ENCODE data around the gene ATN1.
A peak's percentile ranks its signal among the peaks of the same experiment; 100 is the strongest.

ATN1 gene

GRCh38 chr12:6974180-6974579 is 46.4 kb downstream of the ATN1 start:
- Histone ChIP-seq H2AFZ (ENCODE audit: low read depth, low read length) (no peak overlapping the region), H3K9me3 (ENCODE audit: insufficient read depth, low read length, severe bottlenecking) (no peaks in the 10 kb centered on the region), H3K4me1 (ENCODE audit: insufficient read depth, low read length) (peaks cover 20% of the 10 kb centered on the region), H3K36me3 (ENCODE audit: insufficient read depth, low read length) (peaks cover 62% of the 10 kb centered on the region), H3K79me2 (ENCODE audit: insufficient read depth, low read length) (peaks cover 46% of the 10 kb centered on the region), H4K20me1 (ENCODE audit: insufficient read depth, low read length) (peaks cover 5% of the 10 kb centered on the region; the same call in 1 of the 2 replicates), H3K27ac (ENCODE audit: low read length) (no peak overlapping the region), H3K4me3 (ENCODE audit: low read depth in 1 of 2, low read length in 2 of 2) (no peak overlapping the region), H3K9ac (ENCODE audit: low read depth, low read length) (no peak overlapping the region), H3K27me3 (ENCODE audit: insufficient read depth, low read length, poor library complexity) (no peaks in the 10 kb centered on the region), H3K4me2 (ENCODE audit: insufficient read depth, low read length) (no peak overlapping the region)
- DNase-seq (no peak), ATAC-seq (ENCODE audit: insufficient read depth, low read depth) (no peak)
- TF ChIP-seq, protein P1, sequence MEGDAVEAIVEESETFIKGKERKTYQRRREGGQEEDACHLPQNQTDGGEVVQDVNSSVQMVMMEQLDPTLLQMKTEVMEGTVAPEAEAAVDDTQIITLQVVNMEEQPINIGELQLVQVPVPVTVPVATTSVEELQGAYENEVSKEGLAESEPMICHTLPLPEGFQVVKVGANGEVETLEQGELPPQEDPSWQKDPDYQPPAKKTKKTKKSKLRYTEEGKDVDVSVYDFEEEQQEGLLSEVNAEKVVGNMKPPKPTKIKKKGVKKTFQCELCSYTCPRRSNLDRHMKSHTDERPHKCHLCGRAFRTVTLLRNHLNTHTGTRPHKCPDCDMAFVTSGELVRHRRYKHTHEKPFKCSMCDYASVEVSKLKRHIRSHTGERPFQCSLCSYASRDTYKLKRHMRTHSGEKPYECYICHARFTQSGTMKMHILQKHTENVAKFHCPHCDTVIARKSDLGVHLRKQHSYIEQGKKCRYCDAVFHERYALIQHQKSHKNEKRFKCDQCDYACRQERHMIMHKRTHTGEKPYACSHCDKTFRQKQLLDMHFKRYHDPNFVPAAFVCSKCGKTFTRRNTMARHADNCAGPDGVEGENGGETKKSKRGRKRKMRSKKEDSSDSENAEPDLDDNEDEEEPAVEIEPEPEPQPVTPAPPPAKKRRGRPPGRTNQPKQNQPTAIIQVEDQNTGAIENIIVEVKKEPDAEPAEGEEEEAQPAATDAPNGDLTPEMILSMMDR (IDR thresholded peaks at IDR 0.05; ENCODE audit: borderline replicate concordance, extremely low read depth, low read length, poor library complexity, severe bottlenecking): no peak
- no peak for TF ChIP-seq EZH2 (IDR thresholded peaks at IDR 0.05; ENCODE audit: borderline replicate concordance, low read depth, low read length, severe bottlenecking)

GRCh38 chr12:6975297-6976032 is 47.7 kb downstream of the ATN1 start:
- no peaks in the 10 kb centered on the region for H3K27me3 ChIP-seq (ENCODE audit: insufficient read depth, low read length, poor library complexity)
- H3K36me3 ChIP-seq (ENCODE audit: insufficient read depth, low read length): peaks cover 65% of the 10 kb centered on the region

GRCh38 chr12:6977653-6978052 is 49.9 kb downstream of the ATN1 start:
- Histone ChIP-seq H3K9me3 (ENCODE audit: insufficient read depth, low read length, severe bottlenecking) (no peaks in the 10 kb centered on the region), H3K4me2 (ENCODE audit: insufficient read depth, low read length) (no peak overlapping the region), H3K79me2 (ENCODE audit: insufficient read depth, low read length) (peaks cover 14% of the 10 kb centered on the region), H3K4me3 (ENCODE audit: low read depth in 1 of 2, low read length in 2 of 2) (no peak overlapping the region), H3K36me3 (ENCODE audit: insufficient read depth, low read length) (peaks cover 86% of the 10 kb centered on the region), H4K20me1 (ENCODE audit: insufficient read depth, low read length) (peaks cover 5% of the 10 kb centered on the region; the same call in 1 of the 2 replicates), H3K27ac (ENCODE audit: low read length) (no peak overlapping the region), H3K4me1 (ENCODE audit: insufficient read depth, low read length) (peaks cover 3% of the 10 kb centered on the region), H2AFZ (ENCODE audit: low read depth, low read length) (no peak overlapping the region), H3K9ac (ENCODE audit: low read depth, low read length) (no peak overlapping the region), H3K27me3 (ENCODE audit: insufficient read depth, low read length, poor library complexity) (no peaks in the 10 kb centered on the region)
- DNase-seq: no peak
- ATAC-seq (ENCODE audit: insufficient read depth, low read depth): peak; percentile 18; the same call in 2 of the 3 replicates
- TF ChIP-seq EZH2 (IDR thresholded peaks at IDR 0.05; ENCODE audit: borderline replicate concordance, low read depth, low read length, severe bottlenecking): no peak
- TF ChIP-seq, protein P1 (IDR thresholded peaks at IDR 0.05; ENCODE audit: borderline replicate concordance, extremely low read depth, low read length, poor library complexity, severe bottlenecking): no peak

More at GRCh38 chr12:6975297-6976032, 47.7 kb downstream of the ATN1 start:
- DNase-seq (no peak), ATAC-seq (ENCODE audit: insufficient read depth, low read depth) (no peak)
- H3K27ac ChIP-seq (ENCODE audit: low read length): no peak overlapping the region
- no peak overlapping the region for H3K4me2 ChIP-seq (ENCODE audit: insufficient read depth, low read length)
- no peak for TF ChIP-seq EZH2 (IDR thresholded peaks at IDR 0.05; ENCODE audit: borderline replicate concordance, low read depth, low read length, severe bottlenecking)
- TF ChIP-seq, protein P1 (IDR thresholded peaks at IDR 0.05; ENCODE audit: borderline replicate concordance, extremely low read depth, low read length, poor library complexity, severe bottlenecking): no peak
- H3K9me3 ChIP-seq (ENCODE audit: insufficient read depth, low read length, severe bottlenecking): no peaks in the 10 kb centered on the region
- peaks cover 33% of the 10 kb centered on the region for H3K79me2 ChIP-seq (ENCODE audit: insufficient read depth, low read length)
- peaks cover 5% of the 10 kb centered on the region; the same call in 1 of the 2 replicates for H4K20me1 ChIP-seq (ENCODE audit: insufficient read depth, low read length)
- H3K4me1 ChIP-seq (ENCODE audit: insufficient read depth, low read length): peaks cover 17% of the 10 kb centered on the region
- H3K9ac ChIP-seq (ENCODE audit: low read depth, low read length): no peak overlapping the region
- H2AFZ ChIP-seq (ENCODE audit: low read depth, low read length): no peak overlapping the region
- no peak overlapping the region for H3K4me3 ChIP-seq (ENCODE audit: low read depth in 1 of 2, low read length in 2 of 2)

All from DND-41 (cell line).